MCF 10A (cell line): Measurements from ENCODE around the gene VNN1. TPM values are rescaled to one million over a fixed set of nuclear protein-coding genes. Genes with fewer than 3 reads are reported as not detected.

ENCODE experiments used
- BruUV-seq: library from RNA; stranded (reverse); fragments of 400-500 nt; replicated peaks from 2 replicates; lab custom pipeline; 2021; lab: Mats Ljungman, UMichigan
- CTCF ChIA-PET: fragments of 300-600 bp; sonication (Branson Sonifier 250); formaldehyde crosslinking; extraction: SDS; loops from one replicate; lab custom pipeline; 2021; ENCODE audit warnings: antibody characterized with exemption, inconsistent platforms; lab: Yijun Ruan, JAX
- POLR2A ChIA-PET: fragments of 300-600, 350-650 bp; sonication (Branson Sonifier 250); formaldehyde crosslinking; extraction: SDS; loops from one replicate; lab custom pipeline; 2020; ENCODE audit warnings: antibody characterized with exemption, inconsistent platforms; lab: Yijun Ruan, JAX
- DNase-seq: peaks from one replicate; pipeline ENCODE4 v3.0.0-alpha.2; 2018; ENCODE audit not compliant: unreplicated experiment
- H3K27ac Mint-ChIP-seq: one replicate; pipeline ENCODE4 v1.8.0; 2022; ENCODE audit warnings: mild to moderate bottlenecking, low read depth, mixed read lengths; ENCODE audit not compliant: unreplicated experiment
- H3K27me3 Mint-ChIP-seq: one replicate; pipeline ENCODE4 v1.8.0; 2022; ENCODE audit warnings: mixed read lengths; ENCODE audit not compliant: insufficient read depth, unreplicated experiment
- H3K36me3 Mint-ChIP-seq: one replicate; pipeline ENCODE4 v1.8.0; 2022; ENCODE audit warnings: mild to moderate bottlenecking, moderate library complexity, mixed read lengths; ENCODE audit not compliant: insufficient read depth, unreplicated experiment
- H3K4me1 Mint-ChIP-seq: one replicate; pipeline ENCODE4 v1.8.0; 2022; ENCODE audit warnings: mixed read lengths; ENCODE audit not compliant: insufficient read depth, unreplicated experiment
- H3K4me3 Mint-ChIP-seq: one replicate; pipeline ENCODE4 v1.8.0; 2022; ENCODE audit warnings: mild to moderate bottlenecking, moderate library complexity, mixed read lengths; ENCODE audit not compliant: unreplicated experiment
- H3K9me3 Mint-ChIP-seq: one replicate; pipeline ENCODE4 v1.8.0; 2022; ENCODE audit warnings: mixed read lengths; ENCODE audit not compliant: unreplicated experiment
- intact Hi-C: fragments of 100-400 bp; cut with micrococcal nuclease; formaldehyde crosslinking; loops from 2 replicates; pipeline ENCODE4 v1.14.1; 2022
- total RNA-seq: library from RNA; stranded (reverse); gene quantifications from 2 replicates; pipeline ENCODE4 v1.2.3, GENCODE V29; 2022
- TF ChIP-seq, protein P1 (sequence below): fragments of 200-600 bp; IDR thresholded peaks from one replicate; pipeline ENCODE4 v1.8.0; 2022; ENCODE audit warnings: antibody characterized with exemption, mild to moderate bottlenecking; ENCODE audit not compliant: unreplicated experiment

Gene VNN1
- total RNA-seq, 1 experiment from 2014 or later = 3.5 TPM

DNA sequence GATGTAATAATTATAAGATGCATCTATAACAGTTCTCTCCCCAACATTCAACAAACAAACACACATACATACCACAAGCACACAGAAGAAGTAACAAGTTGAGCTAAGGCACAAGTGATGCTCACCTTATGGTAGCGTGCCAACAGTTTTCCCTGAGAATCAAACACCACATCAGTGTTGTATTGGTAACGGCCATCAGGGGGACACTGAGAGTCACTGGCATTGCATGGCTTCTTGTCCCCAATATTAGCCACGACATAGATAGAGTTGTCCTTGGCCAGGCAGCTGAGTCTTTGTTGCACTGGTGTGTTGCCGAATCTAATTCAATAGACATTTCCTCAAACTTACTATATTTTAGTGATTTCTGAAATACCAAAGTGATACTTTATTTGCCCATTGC lies 14.8 kb upstream of the VNN1 start:
- Mint-ChIP-seq H3K4me3 (no peak overlapping the region), H3K4me1 (peaks cover 20% of the 10 kb centered on the region), H3K27me3 (no peaks in the 10 kb centered on the region), H3K9me3 (no peaks in the 10 kb centered on the region), H3K27ac (no peak overlapping the region), H3K36me3 (no peaks in the 10 kb centered on the region)
- BruUV-seq = no TSS peak
- CTCF ChIA-PET = interaction anchor here (0.5 to 1.8 kb wide), 8 partner anchors 9 to 60 kb away, joined by 3 to 5 read pairs (median 4); no protein-coding TSS in a partner anchor
- POLR2A ChIA-PET = interaction anchor here (1.3 to 2.4 kb wide), 3 partner anchors 13 to 70 kb away, joined by 3 to 10 read pairs (median 4); partner anchors contain the start of gene SLC18B1
- intact Hi-C loops = no loop called here
- no peak for DNase-seq
- TF ChIP-seq, protein P1, sequence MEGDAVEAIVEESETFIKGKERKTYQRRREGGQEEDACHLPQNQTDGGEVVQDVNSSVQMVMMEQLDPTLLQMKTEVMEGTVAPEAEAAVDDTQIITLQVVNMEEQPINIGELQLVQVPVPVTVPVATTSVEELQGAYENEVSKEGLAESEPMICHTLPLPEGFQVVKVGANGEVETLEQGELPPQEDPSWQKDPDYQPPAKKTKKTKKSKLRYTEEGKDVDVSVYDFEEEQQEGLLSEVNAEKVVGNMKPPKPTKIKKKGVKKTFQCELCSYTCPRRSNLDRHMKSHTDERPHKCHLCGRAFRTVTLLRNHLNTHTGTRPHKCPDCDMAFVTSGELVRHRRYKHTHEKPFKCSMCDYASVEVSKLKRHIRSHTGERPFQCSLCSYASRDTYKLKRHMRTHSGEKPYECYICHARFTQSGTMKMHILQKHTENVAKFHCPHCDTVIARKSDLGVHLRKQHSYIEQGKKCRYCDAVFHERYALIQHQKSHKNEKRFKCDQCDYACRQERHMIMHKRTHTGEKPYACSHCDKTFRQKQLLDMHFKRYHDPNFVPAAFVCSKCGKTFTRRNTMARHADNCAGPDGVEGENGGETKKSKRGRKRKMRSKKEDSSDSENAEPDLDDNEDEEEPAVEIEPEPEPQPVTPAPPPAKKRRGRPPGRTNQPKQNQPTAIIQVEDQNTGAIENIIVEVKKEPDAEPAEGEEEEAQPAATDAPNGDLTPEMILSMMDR = no peak

DNA sequence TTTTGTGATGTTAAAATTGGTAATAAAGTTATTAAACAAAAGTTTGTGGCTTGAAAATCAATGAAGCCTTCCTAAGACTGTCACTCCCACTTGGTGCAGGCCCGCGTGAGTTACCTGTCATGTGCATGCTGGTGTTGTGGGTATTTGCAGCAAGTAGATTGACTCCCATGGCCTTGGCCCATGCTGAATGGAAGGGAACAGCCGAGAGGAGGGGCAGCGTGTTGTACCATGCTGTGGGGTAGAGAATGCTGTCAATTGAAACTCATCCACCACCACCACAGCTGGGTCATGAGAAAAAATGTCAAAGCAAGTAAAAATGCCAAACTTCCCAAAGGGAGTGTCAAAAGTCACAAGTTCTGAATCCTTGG lies 12.7 kb upstream of the VNN1 start:
- Mint-ChIP-seq H3K27me3 (no peaks in the 10 kb centered on the region), H3K4me3 (no peak overlapping the region), H3K4me1 (peaks cover 8% of the 10 kb centered on the region), H3K9me3 (no peaks in the 10 kb centered on the region), H3K27ac (no peak overlapping the region), H3K36me3 (no peaks in the 10 kb centered on the region)
- CTCF ChIA-PET = interaction anchor here (0.7 kb wide), 2 partner anchors 35 to 43 kb away, joined by 3 read pairs; no protein-coding TSS in a partner anchor
- TF ChIP-seq, protein P1 = no peak
- BruUV-seq = no TSS peak
- DNase-seq = no peak
- POLR2A ChIA-PET = interaction anchor here (1.1 kb wide), 1 partner anchor 38 kb away, joined by 3 read pairs; no protein-coding TSS in a partner anchor
- intact Hi-C loops = no loop called here

DNA sequence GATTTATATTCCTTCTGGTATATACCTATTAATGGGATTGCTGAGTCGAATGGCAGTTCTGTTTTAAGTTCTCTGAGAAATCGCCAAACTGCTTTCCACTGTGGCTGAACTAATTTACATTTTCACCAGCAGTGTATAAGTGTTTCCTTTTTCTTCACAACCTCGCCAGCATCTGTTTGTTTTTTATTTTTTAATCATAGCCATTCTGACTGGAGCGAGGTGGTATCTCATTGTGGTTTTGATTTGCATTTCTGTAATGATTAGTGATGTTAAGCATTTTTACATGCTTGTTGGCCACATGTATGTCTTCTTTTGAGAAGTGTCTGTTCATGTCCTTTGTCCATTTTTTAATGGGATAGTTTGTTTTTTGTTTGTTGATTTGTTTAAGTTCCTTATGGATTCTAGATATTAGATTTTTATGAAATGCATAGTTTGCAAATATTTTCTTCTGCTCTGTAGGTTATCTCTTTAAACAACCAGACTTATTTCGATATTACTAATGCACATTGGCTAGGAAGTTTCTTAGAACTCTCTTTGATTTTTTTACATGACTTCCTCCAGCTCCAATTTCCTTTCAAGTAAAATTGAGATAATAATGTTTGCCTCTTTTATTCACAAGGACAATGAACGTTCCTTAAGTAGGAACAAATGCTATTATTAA lies 12.2 kb upstream of the VNN1 start:
- H3K9me3 Mint-ChIP-seq = no peaks in the 10 kb centered on the region
- H3K4me3 Mint-ChIP-seq = no peak overlapping the region
- peaks cover 8% of the 10 kb centered on the region for H3K4me1 Mint-ChIP-seq
- no peak overlapping the region for H3K27ac Mint-ChIP-seq
- no TSS peak for BruUV-seq
- POLR2A ChIA-PET = interaction anchor here (1.1 kb wide), 1 partner anchor 38 kb away, joined by 3 read pairs; no protein-coding TSS in a partner anchor
- H3K27me3 Mint-ChIP-seq = no peaks in the 10 kb centered on the region
- TF ChIP-seq, protein P1 = no peak
- CTCF ChIA-PET = interaction anchor here (0.7 kb wide), 2 partner anchors 36 to 43 kb away, joined by 3 read pairs; no protein-coding TSS in a partner anchor
- intact Hi-C loops = no loop called here
- H3K36me3 Mint-ChIP-seq = no peaks in the 10 kb centered on the region
- DNase-seq = no peak

DNA sequence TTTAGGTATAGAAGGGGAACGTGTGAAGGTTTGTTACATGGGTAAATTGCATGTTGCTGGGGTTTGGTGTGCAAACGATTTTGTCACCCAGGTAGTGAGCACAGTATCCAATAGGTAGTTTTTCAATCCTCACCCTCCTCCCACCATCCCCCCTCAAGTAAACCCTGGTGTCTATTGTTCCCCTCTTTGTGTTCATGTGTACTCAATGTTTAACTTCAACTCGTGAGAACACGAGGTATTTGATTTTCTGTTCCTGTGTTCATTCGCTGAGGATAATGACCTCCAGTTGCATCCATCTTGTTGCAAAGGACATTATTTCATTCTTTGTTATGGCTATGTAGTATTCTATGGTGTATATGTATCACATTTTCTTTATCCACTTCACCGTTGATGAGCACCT lies 11.6 kb upstream of the VNN1 start:
- Mint-ChIP-seq H3K27me3 (no peaks in the 10 kb centered on the region), H3K4me3 (no peak overlapping the region), H3K36me3 (no peaks in the 10 kb centered on the region), H3K9me3 (no peaks in the 10 kb centered on the region), H3K4me1 (peaks cover 8% of the 10 kb centered on the region), H3K27ac (no peak overlapping the region)
- POLR2A ChIA-PET = no interaction called here
- CTCF ChIA-PET = interaction anchor here (2.3 kb wide), 1 partner anchor 10 kb away, joined by 15 read pairs; no protein-coding TSS in a partner anchor
- TF ChIP-seq, protein P1 = no peak
- no peak for DNase-seq
- BruUV-seq = no TSS peak
- intact Hi-C loops = no loop called here
